HFFc6 (cell line): ENCODE measurements around the gene NOLC1. TPM values are rescaled to one million over a fixed set of nuclear protein-coding genes. Genes with fewer than 3 reads are reported as not detected.

Source experiments
- DNase-seq: peaks from one replicate; pipeline ENCODE4 v3.0.0-alpha.2; 2018
- H3K27ac Mint-ChIP-seq: 2 replicates; pipeline ENCODE4 v1.8.0; 2020; ENCODE audit warnings: mild to moderate bottlenecking, mixed read lengths
- H3K27me3 Mint-ChIP-seq: 2 replicates; pipeline ENCODE4 v1.8.0; 2021; ENCODE audit warnings: mild to moderate bottlenecking, moderate library complexity, mixed read lengths; ENCODE audit not compliant: insufficient read depth
- H3K36me3 Mint-ChIP-seq: 2 replicates; pipeline ENCODE4 v1.8.0; 2021; ENCODE audit warnings: low read depth, mixed read lengths
- H3K4me1 Mint-ChIP-seq: 2 replicates; pipeline ENCODE4 v1.8.0; 2020; ENCODE audit warnings: low read depth, mixed read lengths
- H3K4me3 Mint-ChIP-seq: 2 replicates; pipeline ENCODE4 v1.8.0; 2020; ENCODE audit warnings: mild to moderate bottlenecking, moderate library complexity, mixed read lengths
- H3K9me3 Mint-ChIP-seq: 2 replicates; pipeline ENCODE4 v1.8.0; 2020; ENCODE audit warnings: mild to moderate bottlenecking, mixed read lengths
- total RNA-seq, 6 experiments: library from RNA; stranded (reverse); fragmentation: NEBNext Ultra II Directional; extraction: Animal tissue kit (Norgen Biotek cat#: 25700); gene quantifications; 2 replicates in 1 of 6; 3 replicates in 5 of 6; pipeline ENCODE4 v1.2.3, GENCODE V29; 2021
- TF ChIP-seq, protein P1 (sequence below): fragments of 200-600 bp; sonication (generic); IDR thresholded peaks from 2 replicates; pipeline ENCODE4 v1.5.0; 2021; ENCODE audit warnings: antibody characterized with exemption, mild to moderate bottlenecking

Gene NOLC1
- total RNA-seq, 6 experiments from 2014 or later = 47.6 to 62.2 (median 58.4) TPM

DNA sequence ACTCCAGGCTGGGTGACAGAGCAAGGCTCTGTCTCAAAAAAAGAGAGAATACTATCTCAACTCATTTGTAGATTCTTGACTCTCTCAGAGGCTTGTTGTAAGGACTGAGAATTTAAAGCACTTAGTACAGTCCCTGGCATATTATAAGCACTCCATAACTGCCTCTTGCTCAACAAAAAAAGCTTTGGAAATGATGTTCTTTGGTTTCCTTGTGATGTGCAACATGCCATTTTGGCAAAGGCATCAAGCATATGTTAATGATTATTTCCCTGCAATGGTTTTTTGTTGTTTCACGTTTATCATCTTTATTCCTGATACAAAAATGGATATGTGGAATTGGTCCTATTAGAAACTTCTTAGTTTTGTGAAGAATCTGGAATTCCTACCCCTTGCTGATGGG, 15.7 kb downstream of the NOLC1 start:
- Mint-ChIP-seq H3K4me3 (no peak overlapping the region), H3K9me3 (no peaks in the 10 kb centered on the region), H3K27me3 (peaks cover 3% of the 10 kb centered on the region), H3K36me3 (no peaks in the 10 kb centered on the region), H3K27ac (no peak overlapping the region), H3K4me1 (peaks cover 6% of the 10 kb centered on the region; the same call in 1 of the 2 replicates)
- DNase-seq = no peak
- TF ChIP-seq, protein P1, sequence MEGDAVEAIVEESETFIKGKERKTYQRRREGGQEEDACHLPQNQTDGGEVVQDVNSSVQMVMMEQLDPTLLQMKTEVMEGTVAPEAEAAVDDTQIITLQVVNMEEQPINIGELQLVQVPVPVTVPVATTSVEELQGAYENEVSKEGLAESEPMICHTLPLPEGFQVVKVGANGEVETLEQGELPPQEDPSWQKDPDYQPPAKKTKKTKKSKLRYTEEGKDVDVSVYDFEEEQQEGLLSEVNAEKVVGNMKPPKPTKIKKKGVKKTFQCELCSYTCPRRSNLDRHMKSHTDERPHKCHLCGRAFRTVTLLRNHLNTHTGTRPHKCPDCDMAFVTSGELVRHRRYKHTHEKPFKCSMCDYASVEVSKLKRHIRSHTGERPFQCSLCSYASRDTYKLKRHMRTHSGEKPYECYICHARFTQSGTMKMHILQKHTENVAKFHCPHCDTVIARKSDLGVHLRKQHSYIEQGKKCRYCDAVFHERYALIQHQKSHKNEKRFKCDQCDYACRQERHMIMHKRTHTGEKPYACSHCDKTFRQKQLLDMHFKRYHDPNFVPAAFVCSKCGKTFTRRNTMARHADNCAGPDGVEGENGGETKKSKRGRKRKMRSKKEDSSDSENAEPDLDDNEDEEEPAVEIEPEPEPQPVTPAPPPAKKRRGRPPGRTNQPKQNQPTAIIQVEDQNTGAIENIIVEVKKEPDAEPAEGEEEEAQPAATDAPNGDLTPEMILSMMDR = no peak

DNA sequence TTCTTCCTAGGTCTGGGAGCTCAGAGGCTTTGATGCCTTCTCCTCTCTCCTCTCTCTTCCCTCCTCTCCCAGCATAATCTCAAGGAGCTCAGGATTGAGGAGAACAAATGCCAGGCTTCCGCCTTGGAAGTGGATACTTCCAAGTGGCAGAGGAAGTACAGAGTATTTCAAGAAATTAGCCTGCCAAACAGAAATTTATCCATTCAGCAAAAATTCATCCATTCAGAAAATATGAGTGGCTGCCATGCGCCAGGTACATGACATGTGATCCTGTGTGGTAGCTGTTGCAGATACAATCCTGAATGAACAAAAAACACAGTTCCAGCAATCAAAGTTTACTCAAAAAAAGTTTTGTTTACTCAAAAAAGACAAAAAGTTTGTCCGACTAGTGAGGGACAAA, 18.4 kb downstream of the NOLC1 start:
- no peaks in the 10 kb centered on the region for H3K9me3 Mint-ChIP-seq
- H3K27me3 Mint-ChIP-seq = peaks cover 3% of the 10 kb centered on the region
- TF ChIP-seq, protein P1 = no peak
- no peak overlapping the region; the same call in 1 of the 2 replicates for H3K4me3 Mint-ChIP-seq
- no peaks in the 10 kb centered on the region for H3K36me3 Mint-ChIP-seq
- DNase-seq = no peak
- H3K27ac Mint-ChIP-seq = no peak overlapping the region
- H3K4me1 Mint-ChIP-seq = peaks cover 17% of the 10 kb centered on the region

DNA sequence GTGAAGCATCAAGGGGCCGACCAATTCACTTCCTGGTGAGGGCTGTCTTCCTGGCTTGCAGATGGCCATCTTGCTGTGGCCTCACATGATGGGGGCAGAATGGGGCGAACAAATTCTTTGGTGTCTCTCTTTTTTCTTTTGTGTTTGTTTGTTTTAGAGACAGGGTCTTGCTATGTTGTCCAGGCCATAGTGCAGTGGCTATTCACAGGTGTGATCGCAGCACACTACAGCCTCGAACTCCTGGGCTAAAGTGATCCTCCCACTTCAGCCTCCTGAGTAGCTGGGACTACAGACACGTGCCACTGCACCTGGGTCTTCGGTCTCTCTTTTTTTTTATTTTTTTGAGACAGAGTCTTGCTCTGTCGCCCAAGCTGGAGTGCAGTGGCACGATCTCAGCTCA, 20.1 kb downstream of the NOLC1 start:
- H3K27ac Mint-ChIP-seq = no peak overlapping the region
- TF ChIP-seq, protein P1 = no peak
- peaks cover 3% of the 10 kb centered on the region for H3K27me3 Mint-ChIP-seq
- peaks cover 23% of the 10 kb centered on the region for H3K4me1 Mint-ChIP-seq
- DNase-seq = no peak
- H3K9me3 Mint-ChIP-seq = no peaks in the 10 kb centered on the region
- H3K36me3 Mint-ChIP-seq = no peaks in the 10 kb centered on the region
- no peak overlapping the region for H3K4me3 Mint-ChIP-seq

DNA sequence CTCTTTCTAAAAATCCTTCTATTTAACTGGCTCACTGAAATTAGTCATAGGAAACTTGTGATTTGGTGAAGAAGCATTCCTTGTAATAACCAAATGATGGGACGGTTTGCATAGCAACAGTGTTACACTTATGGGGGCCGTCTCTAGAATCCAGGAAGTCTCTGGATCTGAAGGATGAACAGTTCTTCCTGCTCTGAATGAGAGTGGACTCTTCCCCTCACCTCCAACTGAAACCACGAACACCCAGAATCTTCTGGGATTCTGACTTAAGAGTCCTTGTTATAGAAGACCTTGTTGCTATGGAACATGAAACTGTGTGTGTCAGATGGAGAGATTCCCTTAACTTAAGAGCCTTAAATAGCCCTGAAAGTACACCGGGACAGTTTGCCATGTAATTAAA, 23.2 kb downstream of the NOLC1 start:
- TF ChIP-seq, protein P1 = no peak
- H3K9me3 Mint-ChIP-seq = no peaks in the 10 kb centered on the region
- H3K4me1 Mint-ChIP-seq = peaks cover 17% of the 10 kb centered on the region
- H3K36me3 Mint-ChIP-seq = no peaks in the 10 kb centered on the region
- peaks cover 7% of the 10 kb centered on the region for H3K27me3 Mint-ChIP-seq
- DNase-seq = peak; percentile 71
- H3K27ac Mint-ChIP-seq = peak overlapping the region; percentile 97
- peak overlapping the region; percentile 50 for H3K4me3 Mint-ChIP-seq

DNA sequence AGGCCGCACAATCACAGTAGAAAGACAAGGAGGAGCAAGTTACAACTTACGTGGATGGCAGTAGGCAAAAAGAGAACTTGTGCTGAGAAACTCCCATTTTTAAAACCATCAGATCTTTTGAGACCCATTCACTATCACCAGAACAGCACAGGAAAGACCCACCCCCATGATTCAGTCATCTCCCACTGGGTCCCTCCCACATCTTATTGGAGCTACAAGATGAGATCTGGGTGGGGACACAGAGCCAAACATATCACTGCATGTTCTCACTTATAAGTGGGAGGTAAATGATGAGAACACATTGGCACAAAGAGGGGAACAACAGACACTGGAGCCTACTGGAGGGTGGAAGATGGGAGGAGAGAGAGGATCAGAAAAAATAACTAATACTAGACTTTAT, 32.4 kb downstream of the NOLC1 start:
- Mint-ChIP-seq H3K9me3 (peaks cover 19% of the 10 kb centered on the region), H3K27me3 (peaks cover 9% of the 10 kb centered on the region), H3K27ac (no peak overlapping the region), H3K4me1 (no peaks in the 10 kb centered on the region), H3K36me3 (peaks cover 13% of the 10 kb centered on the region; the same call in 1 of the 2 replicates), H3K4me3 (no peak overlapping the region)
- no peak for DNase-seq
- TF ChIP-seq, protein P1 = no peak

DNA sequence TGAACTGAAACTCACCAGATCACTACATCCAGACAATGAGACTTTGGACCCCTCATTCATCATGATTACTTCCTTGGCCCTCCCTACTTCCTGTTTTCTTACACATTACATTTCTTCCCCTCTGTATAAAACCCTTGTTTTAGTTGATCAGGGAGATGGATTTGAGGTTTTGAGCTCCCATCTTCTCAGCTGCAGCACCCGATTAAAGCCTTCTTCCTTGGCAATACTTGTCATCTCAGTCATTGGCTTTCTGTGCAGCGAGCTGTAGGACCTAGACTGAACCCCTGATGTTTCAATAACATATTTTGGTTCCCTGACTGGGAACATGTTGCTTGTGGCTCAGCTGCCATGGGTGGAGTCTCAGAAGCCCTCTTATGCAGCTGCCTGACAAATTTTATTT, 33.1 kb downstream of the NOLC1 start:
- H3K27ac Mint-ChIP-seq = no peak overlapping the region
- no peak for DNase-seq
- H3K9me3 Mint-ChIP-seq = peaks cover 19% of the 10 kb centered on the region
- H3K36me3 Mint-ChIP-seq = peaks cover 13% of the 10 kb centered on the region; the same call in 1 of the 2 replicates
- H3K27me3 Mint-ChIP-seq = peaks cover 9% of the 10 kb centered on the region
- TF ChIP-seq, protein P1 = no peak
- H3K4me1 Mint-ChIP-seq = no peaks in the 10 kb centered on the region
- H3K4me3 Mint-ChIP-seq = no peak overlapping the region
